Fibroblast of peridontal ligament (primary cell): Measurements from ENCODE around the gene CALML4.
"Not testable (repeated sequence)": the region's sequence is repeated elsewhere in the genome, so short reads cannot be mapped to it uniquely, and the experiment has no call there.

Source experiments
- DNase-seq: peaks from one replicate; pipeline ENCODE4 v3.0.0-alpha.2; 2010; ENCODE audit errors: extremely low read depth

CALML4 gene

GRCh38 chr15:68208136-68208535 lies 3.0 kb upstream of the CALML4 start:
- no peak for DNase-seq

- DNase-seq, result no peak
Observed at GRCh38 chr15:68207176-68207935, 2.2 kb upstream of the CALML4 start.

- DNase-seq, result no peak
Observed at GRCh38 chr15:68206711-68207151, 1.6 kb upstream of the CALML4 start.

GRCh38 chr15:68205954-68206539 lies 915 bp upstream of the CALML4 start:
- DNase-seq, result no peak

GRCh38 chr15:68205558-68205944 lies 419 bp upstream of the CALML4 start:
- DNase-seq, result no peak

- DNase-seq, result no peak
Observed at GRCh38 chr15:68204361-68204760, 771 bp downstream of the CALML4 start.

- no peak for DNase-seq
Observed at GRCh38 chr15:68203956-68204355, 1.2 kb downstream of the CALML4 start.

GRCh38 chr15:68203486-68203885 lies 1.6 kb downstream of the CALML4 start:
- DNase-seq, result no peak

GRCh38 chr15:68202994-68203393 lies 2.1 kb downstream of the CALML4 start:
- DNase-seq, result not testable (repeated sequence)

GRCh38 chr15:68201879-68202261 lies 3.3 kb downstream of the CALML4 start:
- no peak for DNase-seq

GRCh38 chr15:68201153-68201878 lies 3.8 kb downstream of the CALML4 start:
- DNase-seq, result no peak

GRCh38 chr15:68200016-68200861 lies 4.9 kb downstream of the CALML4 start:
- no peak for DNase-seq

GRCh38 chr15:68199340-68199739 lies 5.8 kb downstream of the CALML4 start:
- no peak for DNase-seq

- no peak for DNase-seq
Observed at GRCh38 chr15:68197661-68198437, 7.3 kb downstream of the CALML4 start.

GRCh38 chr15:68197170-68197492 lies 8.0 kb downstream of the CALML4 start:
- no peak for DNase-seq

- DNase-seq, result no peak
Observed at GRCh38 chr15:68196445-68197169, 8.5 kb downstream of the CALML4 start.

- no peak for DNase-seq
Observed at GRCh38 chr15:68195336-68196112, 9.6 kb downstream of the CALML4 start.

GRCh38 chr15:68192804-68193486 lies 12.2 kb downstream of the CALML4 start:
- DNase-seq, result peak; percentile 19

GRCh38 chr15:68192117-68192516 lies 13.0 kb downstream of the CALML4 start:
- DNase-seq, result no peak
